GM21528 (cell line): ENCODE data around the gene RAI14.

ENCODE experiments used
- ATAC-seq: cut with Tn5 transposase; IDR thresholded peaks from one replicate; pipeline ENCODE4 v1.9.1; 2021; ENCODE audit warnings: mild to moderate bottlenecking, moderate library complexity; ENCODE audit not compliant: unreplicated experiment, low FRiP score

Gene RAI14

DNA sequence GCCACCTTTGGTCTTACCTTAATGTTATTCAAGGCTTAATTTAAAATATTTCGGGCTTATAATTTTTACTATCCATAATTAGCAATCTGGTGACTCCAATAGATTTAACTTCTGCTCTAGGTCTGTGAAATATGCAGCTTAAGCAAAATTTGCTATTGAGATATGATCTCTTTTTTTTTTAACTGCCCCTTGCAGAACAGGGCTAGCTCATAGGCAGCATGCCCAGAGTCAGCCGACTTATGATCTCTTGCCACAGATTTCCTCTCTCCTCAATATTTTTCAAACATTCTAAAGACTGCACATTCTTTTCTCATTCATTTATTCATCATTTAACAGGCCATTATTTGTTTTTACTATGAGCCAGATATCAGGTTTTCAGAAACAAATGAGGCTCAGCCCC is 187.4 kb downstream of the RAI14 start:
- no peak for ATAC-seq

DNA sequence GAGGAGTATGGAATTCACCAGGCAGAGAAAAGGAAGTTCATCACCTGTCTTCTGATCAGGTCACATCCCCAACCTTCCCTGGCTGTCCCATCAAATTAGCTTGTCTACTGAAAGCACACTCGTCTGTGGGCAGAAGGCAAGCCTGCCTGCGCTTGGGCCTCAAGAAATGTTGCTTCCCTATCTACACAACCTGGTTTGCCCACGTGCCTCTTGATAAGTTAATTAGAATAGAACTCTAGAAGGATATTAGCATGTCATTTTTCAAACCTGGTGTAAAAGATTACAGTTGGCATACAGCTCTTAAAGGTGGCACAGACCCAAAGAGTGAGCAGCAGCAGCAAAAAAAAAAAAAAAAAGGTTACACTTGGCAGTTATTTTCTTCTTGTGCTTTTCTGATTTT is 188.0 kb downstream of the RAI14 start:
- ATAC-seq, result no peak

DNA sequence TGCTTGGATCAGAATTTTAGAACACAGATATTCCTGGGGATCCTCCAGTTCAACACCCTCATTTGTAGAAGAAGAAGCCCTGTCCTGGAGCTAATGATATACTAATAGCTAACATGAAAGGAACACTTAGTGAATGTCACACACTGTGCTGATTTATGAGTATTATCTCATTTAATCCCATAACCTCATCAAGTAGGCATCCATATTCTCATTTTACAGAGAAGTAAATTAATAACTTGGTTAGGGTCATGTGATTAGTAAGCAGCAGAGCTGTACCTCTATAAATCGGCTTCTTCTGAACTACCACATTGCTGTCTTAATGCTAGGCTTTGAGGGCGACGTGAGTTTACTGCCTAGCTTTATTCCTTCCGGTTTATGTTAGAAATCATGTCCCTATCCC is 188.9 kb downstream of the RAI14 start:
- ATAC-seq, result no peak

DNA sequence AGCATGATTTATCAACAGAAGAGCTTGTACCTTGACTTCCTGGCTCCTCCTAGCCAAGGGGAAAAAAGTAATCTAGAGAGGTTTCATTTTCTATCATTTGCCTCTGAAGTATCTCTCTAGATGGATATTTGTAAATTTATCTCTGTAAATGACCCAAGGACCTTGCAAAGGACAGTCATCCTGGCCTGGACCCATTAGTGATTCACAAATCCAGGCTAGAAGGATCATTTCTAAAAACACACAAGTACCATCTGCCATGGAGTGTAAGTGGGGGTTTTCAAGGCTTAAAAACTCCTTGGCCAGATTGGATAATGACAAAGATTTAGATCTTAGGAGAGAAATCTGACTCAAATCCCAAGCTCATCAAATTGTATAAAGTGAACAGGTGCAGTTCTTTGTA is 190.9 kb downstream of the RAI14 start:
- no peak for ATAC-seq

DNA sequence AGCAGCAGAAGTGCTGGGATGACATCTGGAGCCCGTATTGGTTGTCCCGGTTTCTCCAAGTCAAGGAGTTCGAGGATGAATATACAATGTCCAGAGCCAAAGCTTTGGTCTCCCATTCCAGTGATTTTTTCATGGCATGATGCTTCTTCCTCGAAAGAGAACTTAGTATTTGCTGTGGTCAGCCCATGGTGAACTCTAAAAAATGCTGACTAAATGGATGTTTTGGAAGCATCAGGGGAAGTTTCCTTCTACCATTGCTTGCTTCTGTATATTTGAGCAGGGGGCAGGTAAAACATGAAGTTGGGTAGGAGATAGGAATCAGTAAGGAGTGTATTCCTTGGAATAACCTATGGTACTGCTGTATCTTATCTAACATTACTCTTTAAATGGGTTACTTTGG is 191.4 kb downstream of the RAI14 start:
- no peak for ATAC-seq

DNA sequence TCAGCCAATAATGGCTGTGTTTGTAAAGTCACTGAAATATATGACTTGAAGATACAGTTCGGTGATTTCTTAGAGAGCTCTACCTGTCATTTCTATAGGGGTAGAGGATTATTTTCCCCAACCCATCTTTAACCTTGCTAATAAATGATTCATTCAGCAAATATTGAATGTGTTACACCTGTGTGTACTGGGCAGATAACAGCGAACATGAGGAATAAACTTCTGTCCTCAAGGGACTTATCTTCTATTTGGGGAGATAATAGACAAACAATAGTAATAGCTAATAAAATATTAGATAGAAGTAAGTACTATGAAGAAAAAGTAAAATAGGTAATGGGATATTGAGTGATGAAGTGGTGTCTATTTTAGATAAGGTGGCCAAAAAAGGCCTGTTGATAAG is 192.1 kb downstream of the RAI14 start:
- no peak for ATAC-seq

DNA sequence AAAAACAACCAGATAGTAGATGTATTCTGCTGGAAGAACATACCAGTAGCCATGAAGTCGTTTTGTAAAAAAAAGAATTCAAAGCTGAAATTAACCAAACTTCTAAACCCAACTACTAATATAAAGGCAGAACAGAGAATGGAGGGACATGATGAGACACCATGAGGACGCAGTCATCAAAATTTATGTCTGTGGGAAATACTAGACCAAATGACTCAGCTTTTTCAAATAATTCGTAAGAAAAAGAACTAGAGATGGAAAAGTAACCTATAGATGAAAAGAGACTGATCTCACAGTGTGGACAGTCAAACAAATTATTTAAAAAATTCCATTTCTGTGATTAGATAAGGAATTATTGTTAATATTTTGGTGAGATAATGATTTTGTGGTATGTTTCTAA is 193.1 kb downstream of the RAI14 start:
- no peak for ATAC-seq

DNA sequence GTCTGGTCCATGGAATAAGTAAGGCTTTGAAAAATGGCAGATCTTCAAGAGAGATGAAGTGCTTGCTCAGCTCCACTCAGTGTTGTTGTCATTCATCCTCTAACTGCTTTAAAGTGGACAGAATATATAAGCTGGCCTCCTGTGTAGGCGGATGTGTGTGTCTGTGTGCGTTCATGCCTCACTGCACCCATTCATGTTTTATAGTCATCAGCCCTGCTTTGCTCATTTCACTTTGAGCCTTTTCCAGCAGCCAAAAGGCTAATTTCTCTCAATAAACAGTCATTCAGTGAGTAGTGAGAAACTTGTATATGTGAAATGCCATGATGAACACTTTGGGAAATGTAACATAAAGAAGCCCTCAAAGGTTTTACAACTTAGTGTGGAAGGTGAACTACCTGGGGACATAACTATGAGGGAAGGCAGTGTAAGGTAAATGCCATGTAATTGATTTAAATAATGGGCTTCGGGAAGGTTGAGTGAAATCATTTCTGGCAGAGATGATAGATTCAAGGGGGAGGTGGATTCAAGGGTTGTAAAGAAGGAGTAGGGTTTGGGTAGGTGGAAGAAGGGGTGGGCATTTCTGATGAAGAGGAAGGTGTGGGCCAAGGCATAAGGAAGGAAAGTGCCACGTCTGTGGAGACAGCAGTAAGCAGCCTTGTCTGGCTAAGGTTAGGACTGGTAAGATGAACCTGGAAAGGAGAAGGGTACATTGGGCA is 198.5 kb downstream of the RAI14 start:
- peak; percentile 96 for ATAC-seq

DNA sequence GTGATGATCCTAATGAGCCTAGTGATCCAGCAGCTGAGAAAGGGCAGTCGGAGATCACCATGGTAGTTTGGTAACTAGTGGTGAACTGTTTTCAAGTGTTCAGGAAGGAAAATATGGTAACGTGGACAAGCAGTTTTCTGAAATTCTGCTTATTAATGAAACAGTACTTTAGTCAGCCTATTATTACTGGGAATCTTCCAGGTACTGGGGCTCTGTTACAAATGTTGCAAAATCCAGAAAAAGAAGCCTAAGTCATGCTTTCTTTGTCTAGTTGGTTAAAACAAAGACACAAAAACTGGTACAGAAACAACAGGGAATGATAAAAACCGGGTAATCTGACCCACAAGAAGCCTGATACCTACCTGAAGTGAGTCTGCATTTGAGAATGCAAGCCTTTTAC is 201.0 kb downstream of the RAI14 start:
- ATAC-seq, result no peak

DNA sequence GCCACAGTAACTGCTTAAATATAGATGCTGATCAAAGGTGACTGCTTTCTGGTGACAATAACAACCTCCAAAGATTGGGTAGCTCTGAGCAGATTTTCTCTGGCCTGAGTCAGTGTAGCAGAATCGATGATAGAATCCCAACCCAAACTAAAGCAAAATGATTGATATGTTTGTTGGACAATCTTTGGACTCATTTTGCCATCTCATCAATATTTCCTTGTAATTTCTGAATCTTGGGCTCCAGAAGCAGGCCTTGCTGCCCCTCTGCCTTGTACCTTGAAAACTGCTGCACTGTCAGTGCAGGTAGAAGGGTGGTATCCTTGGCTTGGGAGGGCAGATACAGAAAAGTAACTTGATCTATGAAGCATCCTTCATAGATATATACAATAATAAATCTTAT is 201.8 kb downstream of the RAI14 start:
- no peak for ATAC-seq

DNA sequence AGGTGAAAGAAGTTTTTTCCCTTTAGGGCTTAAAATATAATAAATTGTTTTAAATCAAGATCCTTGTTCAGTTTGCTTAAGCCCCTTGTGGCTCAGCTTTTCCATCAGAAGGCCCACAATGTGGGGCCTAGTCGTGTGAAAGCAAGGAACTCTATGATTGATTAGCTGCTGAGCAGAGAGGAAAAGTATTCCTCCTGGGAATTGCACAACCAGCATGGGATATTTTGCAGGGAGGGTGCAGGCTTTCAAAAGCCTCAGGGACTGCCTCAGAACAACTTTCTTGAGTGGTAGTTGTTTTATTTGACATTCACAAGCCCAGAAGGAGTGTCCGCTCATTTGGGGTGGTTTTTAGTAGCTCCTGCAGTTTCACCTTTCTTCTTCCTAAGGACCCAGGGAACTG is 202.7 kb downstream of the RAI14 start:
- ATAC-seq, result no peak

DNA sequence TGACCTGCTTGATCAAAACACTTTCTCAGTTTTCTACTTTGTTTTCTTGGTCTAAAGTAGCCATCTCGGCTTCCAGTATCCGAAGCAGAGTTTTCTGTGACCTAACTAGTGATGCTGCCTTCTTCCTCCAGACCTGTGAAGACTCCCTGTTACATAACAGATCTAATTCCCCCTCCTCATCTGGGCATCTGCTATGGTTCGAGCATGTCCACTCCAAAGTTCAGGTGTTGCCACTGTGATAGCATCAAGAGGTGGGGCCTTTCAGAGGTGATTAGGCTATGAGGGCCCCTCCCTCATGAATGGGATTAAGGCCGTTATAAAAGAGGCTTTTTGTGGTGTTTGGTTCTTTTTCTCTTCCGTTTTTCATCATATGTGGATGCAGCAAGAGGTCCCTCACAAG is 203.1 kb downstream of the RAI14 start:
- no peak for ATAC-seq

DNA sequence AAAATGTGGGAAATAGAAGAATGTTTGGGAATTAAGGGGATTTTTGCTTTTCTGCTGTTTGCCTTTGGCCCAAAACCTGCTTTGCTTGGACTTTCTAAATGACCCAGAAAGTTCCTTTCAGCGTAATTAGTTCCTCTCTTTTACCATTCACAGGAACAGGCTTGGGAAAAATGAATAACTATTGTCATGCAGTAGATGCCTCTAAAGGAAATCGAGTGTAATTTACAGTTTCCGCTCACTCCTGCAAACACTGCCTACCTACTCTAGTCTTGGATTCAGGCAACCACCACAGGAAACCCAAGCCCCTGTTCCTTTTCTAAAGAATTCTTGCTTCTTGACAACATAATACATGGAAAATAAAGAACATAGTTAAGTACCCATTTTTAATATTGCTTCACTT is 207.8 kb downstream of the RAI14 start:
- ATAC-seq, result no peak

DNA sequence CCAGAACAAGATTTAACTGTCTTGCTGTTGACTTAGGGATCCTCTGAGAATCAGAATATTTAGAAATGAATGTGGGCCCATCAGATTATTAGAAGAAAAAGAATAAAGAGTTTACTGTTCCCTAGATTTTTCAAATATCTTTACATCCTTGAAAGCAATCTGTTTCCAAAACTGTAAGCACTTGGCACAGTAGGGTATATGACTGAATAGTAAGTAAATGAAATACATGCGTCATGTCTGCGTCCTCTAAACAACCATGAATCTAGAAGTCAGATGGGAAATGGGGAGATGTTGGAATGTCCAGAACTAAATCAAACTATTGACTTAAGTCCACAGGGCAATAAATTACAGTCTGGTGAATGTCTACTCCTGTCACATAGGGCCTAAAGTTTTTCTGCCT is 209.0 kb downstream of the RAI14 start:
- ATAC-seq, result no peak

DNA sequence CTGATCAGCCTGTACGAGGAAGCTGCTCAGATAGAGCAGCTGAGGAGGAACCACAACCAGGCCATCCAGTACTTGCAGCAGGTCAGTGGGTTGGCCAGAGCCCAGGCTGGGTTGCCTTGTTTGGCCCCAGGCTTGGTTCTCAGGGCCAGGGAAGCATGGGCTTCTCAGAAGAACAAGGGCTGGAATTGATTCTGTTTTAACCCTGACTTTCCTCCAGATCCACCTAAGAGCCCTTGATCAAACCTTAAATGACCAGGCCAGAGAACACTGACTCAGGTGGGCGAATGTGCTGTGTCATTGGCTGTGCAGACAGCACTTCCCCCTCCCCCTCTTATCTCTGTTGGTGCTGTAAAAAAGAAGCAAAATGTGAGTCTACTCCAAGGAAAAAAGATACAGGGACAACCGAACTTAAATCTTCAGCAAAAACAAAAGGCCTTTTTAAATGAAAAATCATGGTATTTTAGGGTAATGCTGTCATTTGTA is 210.9 kb downstream of the RAI14 start:
- ATAC-seq, result no peak

DNA sequence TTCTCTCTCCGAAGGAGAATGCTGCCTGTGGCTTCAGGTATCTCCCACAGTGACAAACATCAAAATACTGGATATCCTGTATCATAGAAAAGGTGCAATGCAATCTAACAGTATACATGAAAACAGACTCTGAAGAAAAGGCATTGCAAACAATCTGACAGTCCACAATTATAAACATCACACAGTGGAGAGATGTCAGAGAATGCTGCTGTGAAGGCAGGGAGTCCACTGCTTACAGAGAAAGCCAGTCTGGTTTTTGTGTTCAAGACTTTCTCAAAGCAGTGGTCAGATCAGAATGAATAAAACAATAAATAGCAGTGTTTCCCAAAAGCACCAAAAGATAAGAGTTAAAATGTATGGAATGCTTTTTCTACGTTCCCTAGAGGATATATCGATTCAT is 211.5 kb downstream of the RAI14 start:
- ATAC-seq, result no peak

DNA sequence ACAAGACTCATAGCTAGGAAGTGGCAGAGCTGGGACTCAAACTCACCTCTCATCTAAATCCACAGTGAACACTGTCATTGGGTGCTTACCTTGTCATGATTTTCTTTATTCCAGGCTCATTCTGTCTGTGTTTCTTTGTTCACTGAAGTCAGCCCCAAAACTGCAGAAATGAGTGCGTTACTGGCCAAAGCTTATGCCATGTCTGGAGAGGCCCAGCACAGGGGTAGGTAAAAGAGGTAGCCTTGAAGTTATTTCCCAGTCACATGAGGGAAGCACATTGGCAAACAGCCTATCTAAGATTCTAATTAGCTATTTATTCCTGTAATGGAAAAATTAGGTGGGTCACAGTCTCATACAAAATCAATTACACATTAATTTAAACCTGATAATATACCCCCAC is 212.7 kb downstream of the RAI14 start:
- no peak for ATAC-seq

DNA sequence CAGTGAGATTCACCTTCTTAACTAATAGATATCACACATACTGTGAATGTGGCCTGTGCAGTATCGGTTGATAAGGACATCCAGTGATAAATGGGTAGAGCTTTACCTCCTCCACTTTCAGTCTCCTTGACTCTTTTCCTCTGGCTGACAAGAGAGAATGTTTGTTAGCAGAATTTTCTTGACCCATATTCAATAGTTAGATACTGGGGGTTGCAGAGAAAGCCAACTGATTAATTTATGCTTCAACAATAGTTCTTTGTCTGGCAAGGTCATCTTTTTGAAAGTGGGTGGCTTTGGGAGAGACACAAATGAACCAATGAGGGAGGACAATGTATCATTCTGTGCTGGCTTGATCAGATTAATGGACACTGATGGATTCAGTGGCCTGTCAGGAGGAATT is 213.1 kb downstream of the RAI14 start:
- no peak for ATAC-seq

DNA sequence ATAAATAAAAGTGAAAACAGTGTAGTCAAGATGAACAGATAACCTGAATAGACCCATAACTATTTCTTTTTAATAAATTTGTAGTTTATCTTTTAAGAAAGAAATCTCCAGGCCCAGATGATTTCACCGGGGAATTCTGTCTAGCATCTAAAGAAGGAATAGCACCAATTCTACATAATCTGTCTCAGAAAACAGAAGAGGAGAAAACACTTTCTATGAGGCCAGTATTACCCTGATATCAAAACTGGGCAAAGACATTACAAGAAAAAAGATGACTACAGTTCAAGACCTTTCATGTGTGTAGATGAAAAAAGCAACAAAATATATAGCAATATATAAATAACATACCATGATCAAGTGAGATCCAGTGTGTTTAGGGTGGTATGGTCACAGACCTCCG is 214.3 kb downstream of the RAI14 start:
- ATAC-seq, result no peak

DNA sequence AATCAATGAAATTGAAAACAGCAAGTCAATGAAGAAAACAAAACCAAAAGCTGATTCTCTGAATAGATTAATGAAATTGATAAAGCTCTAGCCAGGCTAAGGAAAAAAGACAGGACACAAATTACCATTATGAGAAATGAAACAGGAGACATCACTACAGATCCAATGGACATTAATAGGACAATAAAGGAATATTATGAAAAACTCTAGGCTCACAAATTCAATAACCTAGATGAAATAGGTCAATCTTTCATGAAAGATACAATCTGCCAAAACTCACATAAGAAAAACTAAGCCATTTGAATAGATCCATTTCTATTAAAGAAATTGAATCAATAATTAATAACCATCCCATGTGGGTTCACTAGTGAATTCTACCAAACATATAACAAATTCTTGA is 220.1 kb downstream of the RAI14 start:
- ATAC-seq, result no peak

DNA sequence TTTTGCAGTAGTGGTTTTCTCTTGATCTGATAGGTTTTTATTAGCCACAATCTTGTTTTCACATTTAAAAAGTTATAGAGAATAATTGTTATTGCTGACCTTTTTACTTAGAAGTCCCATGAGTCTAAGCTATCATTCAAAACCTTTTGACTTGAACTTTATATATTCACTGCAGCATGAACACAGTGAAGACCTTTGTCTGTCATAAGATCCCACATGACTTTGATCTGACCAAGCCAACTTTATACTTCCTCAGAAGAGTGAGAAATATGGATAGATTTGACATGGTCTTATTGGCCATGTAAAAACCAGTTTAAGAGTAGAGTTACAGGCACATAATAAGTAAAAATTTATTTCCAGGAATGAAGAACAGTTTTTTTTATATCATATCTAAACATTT is 225.1 kb downstream of the RAI14 start:
- no peak for ATAC-seq
